GM21367 (cell line): ENCODE data around the gene GLYATL1B.
"Not testable (repeated sequence)": the region's sequence is repeated elsewhere in the genome, so short reads cannot be mapped to it uniquely, and the experiment has no call there.

Experiments used
- ATAC-seq: cut with Tn5 transposase; IDR thresholded peaks from one replicate; pipeline ENCODE4 v1.9.1; 2021; ENCODE audit not compliant: unreplicated experiment

GLYATL1B gene

GRCh38 chr11:59086007-59086406 lies at the start of gene GLYATL1B:
TSS of gene GLYATL1B (plus strand) at chr11:59086307. CDS start at chr11:59086307, 0 bp downstream.
- not testable (repeated sequence) for ATAC-seq

- ATAC-seq: not testable (repeated sequence)
These were observed 49.6 kb upstream of the GLYATL1B start for GRCh38 chr11:59036542-59036941.

- not testable (repeated sequence) for ATAC-seq
These were observed 48.7 kb upstream of the GLYATL1B start for GRCh38 chr11:59037434-59037833.

GRCh38 chr11:59040607-59041006 lies 45.5 kb upstream of the GLYATL1B start:
- no peak for ATAC-seq

- peak; percentile 89 for ATAC-seq
These were observed 34.7 kb upstream of the GLYATL1B start for GRCh38 chr11:59051383-59051782.

GRCh38 chr11:59052355-59052754 lies 33.8 kb upstream of the GLYATL1B start:
- not testable (repeated sequence) for ATAC-seq

- peak; percentile 40 for ATAC-seq
These were observed 32.7 kb upstream of the GLYATL1B start for GRCh38 chr11:59053387-59053786.

GRCh38 chr11:59058120-59059033 lies 27.7 kb upstream of the GLYATL1B start:
- ATAC-seq: peak; percentile 90

- not testable (repeated sequence) for ATAC-seq
These were observed 26.0 kb upstream of the GLYATL1B start for GRCh38 chr11:59060096-59060495.

GRCh38 chr11:59062602-59063529 lies 23.2 kb upstream of the GLYATL1B start:
- no peak for ATAC-seq

- ATAC-seq: peak; percentile 49
These were observed 21.9 kb upstream of the GLYATL1B start for GRCh38 chr11:59063996-59064727.

- ATAC-seq: no peak
These were observed 17.0 kb upstream of the GLYATL1B start for GRCh38 chr11:59069087-59069486.

GRCh38 chr11:59076876-59077571 lies 9.1 kb upstream of the GLYATL1B start:
- ATAC-seq: peak; percentile 95

GRCh38 chr11:59078435-59078834 lies 7.7 kb upstream of the GLYATL1B start:
- ATAC-seq: no peak

- ATAC-seq: no peak
These were observed 7.0 kb upstream of the GLYATL1B start for GRCh38 chr11:59079086-59079485.

- ATAC-seq: not testable (repeated sequence)
These were observed 5.7 kb upstream of the GLYATL1B start for GRCh38 chr11:59080421-59080820.

GRCh38 chr11:59081430-59082020 lies 4.6 kb upstream of the GLYATL1B start:
- ATAC-seq: not testable (repeated sequence)

GRCh38 chr11:59088162-59088561 lies 2.1 kb downstream of the GLYATL1B start:
- no peak for ATAC-seq

- ATAC-seq: not testable (repeated sequence)
These were observed 7.5 kb downstream of the GLYATL1B start for GRCh38 chr11:59093576-59093975.

- ATAC-seq: peak; percentile 85
These were observed 9.1 kb downstream of the GLYATL1B start for GRCh38 chr11:59095225-59095624.
